ENCODE measurements around the gene JADE2.

JADE2 gene

DNA sequence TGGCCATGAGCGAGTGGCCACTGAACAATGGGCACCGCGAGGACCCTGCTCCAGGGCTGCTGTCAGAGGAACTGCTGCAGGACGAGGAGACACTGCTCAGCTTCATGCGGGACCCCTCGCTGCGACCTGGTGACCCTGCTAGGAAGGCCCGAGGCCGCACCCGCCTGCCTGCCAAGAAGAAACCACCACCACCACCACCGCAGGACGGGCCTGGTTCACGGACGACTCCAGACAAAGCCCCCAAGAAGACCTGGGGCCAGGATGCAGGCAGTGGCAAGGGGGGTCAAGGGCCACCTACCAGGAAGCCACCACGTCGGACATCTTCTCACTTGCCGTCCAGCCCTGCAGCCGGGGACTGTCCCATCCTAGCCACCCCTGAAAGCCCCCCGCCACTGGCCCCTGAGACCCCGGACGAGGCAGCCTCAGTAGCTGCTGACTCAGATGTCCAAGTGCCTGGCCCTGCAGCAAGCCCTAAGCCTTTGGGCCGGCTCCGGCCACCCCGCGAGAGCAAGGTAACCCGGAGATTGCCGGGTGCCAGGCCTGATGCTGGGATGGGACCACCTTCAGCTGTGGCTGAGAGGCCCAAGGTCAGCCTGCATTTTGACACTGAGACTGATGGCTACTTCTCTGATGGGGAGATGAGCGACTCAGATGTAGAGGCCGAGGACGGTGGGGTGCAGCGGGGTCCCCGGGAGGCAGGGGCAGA, 53.3 kb downstream of the JADE2 start:
- no peak for DNase-seq
- Histone ChIP-seq H3K27ac (no peak overlapping the region), H3K9me3 (ENCODE audit: severe bottlenecking) (no peaks in the 10 kb centered on the region), H3K36me3 (peaks cover 44% of the 10 kb centered on the region), H3K4me3 (ENCODE audit: low read depth, low read length) (no peak overlapping the region), H3K27me3 (ENCODE audit: insufficient read depth, low read depth, severe bottlenecking) (no peaks in the 10 kb centered on the region)
- TF ChIP-seq, protein P1, sequence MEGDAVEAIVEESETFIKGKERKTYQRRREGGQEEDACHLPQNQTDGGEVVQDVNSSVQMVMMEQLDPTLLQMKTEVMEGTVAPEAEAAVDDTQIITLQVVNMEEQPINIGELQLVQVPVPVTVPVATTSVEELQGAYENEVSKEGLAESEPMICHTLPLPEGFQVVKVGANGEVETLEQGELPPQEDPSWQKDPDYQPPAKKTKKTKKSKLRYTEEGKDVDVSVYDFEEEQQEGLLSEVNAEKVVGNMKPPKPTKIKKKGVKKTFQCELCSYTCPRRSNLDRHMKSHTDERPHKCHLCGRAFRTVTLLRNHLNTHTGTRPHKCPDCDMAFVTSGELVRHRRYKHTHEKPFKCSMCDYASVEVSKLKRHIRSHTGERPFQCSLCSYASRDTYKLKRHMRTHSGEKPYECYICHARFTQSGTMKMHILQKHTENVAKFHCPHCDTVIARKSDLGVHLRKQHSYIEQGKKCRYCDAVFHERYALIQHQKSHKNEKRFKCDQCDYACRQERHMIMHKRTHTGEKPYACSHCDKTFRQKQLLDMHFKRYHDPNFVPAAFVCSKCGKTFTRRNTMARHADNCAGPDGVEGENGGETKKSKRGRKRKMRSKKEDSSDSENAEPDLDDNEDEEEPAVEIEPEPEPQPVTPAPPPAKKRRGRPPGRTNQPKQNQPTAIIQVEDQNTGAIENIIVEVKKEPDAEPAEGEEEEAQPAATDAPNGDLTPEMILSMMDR (IDR thresholded peaks at IDR 0.05; ENCODE audit: low read depth, low read length): no peak

DNA sequence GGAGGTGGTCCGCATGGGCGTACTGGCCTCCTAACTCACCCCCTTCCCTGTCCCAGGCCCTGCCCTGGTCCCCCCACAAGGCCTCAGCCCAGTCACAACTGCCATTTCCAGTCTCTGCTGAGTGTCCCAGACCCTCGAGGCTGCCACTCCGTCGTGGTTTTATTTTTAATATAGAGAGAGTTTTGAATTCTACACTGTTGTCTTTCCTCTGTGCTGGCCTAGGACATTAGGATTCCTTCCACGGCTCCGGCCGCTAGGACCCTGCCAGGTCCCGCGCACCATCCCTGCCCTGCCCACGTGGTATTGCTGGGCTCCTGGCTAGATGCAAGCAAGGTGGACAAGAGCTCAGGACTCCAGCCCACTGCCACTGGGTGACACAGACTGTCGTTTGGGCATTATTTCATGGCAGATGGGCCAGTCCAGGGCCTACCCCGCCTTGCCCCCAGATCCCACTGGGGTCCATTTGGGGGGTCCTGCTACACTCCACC, 53.9 kb downstream of the JADE2 start:
- DNase-seq: no peak
- H3K27me3 ChIP-seq (ENCODE audit: insufficient read depth, low read depth, severe bottlenecking): no peaks in the 10 kb centered on the region
- no peak overlapping the region for H3K27ac ChIP-seq
- H3K9me3 ChIP-seq (ENCODE audit: severe bottlenecking): no peaks in the 10 kb centered on the region
- H3K4me3 ChIP-seq (ENCODE audit: low read depth, low read length): no peak overlapping the region
- H3K36me3 ChIP-seq: peaks cover 40% of the 10 kb centered on the region
- TF ChIP-seq, protein P1 (IDR thresholded peaks at IDR 0.05; ENCODE audit: low read depth, low read length): no peak

DNA sequence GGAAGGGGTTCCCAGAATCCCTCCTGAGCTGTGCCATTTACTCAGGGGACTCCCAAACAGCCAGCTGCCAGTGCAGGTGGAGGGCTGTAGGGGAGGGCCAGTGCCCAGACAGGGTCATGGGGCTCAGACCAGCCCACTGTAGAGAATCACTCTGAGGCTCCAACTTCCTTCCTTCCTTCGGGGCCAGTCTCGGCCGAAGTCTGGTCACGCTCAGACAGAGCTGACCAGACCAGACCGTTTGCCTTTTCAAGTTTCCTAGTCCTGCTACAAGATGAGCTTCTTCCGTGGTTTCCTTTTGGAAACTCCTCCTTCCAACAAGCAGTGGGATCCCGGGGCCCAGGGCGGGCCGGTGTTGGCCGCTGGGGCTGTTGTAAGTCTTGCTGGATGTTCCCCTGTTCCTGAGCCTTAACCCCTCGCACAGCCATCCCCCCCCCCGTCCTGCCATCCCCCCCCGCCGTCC, 54.6 kb downstream of the JADE2 start:
- H3K27me3 ChIP-seq (ENCODE audit: insufficient read depth, low read depth, severe bottlenecking): no peaks in the 10 kb centered on the region
- no peak for DNase-seq
- no peak overlapping the region for H3K4me3 ChIP-seq (ENCODE audit: low read depth, low read length)
- peaks cover 33% of the 10 kb centered on the region for H3K36me3 ChIP-seq
- TF ChIP-seq, protein P1 (IDR thresholded peaks at IDR 0.05; ENCODE audit: low read depth, low read length): no peak
- H3K9me3 ChIP-seq (ENCODE audit: severe bottlenecking): no peaks in the 10 kb centered on the region
- no peak overlapping the region for H3K27ac ChIP-seq

- no peak for DNase-seq
- no peak overlapping the region for H3K4me3 ChIP-seq (ENCODE audit: low read depth, low read length)
- H3K27me3 ChIP-seq (ENCODE audit: insufficient read depth, low read depth, severe bottlenecking): no peaks in the 10 kb centered on the region
- no peak overlapping the region for H3K27ac ChIP-seq
- TF ChIP-seq, protein P1 (IDR thresholded peaks at IDR 0.05; ENCODE audit: low read depth, low read length): peak; percentile 32; the same call in 1 of the 2 replicates
- no peaks in the 10 kb centered on the region for H3K9me3 ChIP-seq (ENCODE audit: severe bottlenecking)
- peaks cover 22% of the 10 kb centered on the region for H3K36me3 ChIP-seq
Measured at GRCh38 chr5:134581241-134581981, 55.9 kb downstream of the JADE2 start.

DNA sequence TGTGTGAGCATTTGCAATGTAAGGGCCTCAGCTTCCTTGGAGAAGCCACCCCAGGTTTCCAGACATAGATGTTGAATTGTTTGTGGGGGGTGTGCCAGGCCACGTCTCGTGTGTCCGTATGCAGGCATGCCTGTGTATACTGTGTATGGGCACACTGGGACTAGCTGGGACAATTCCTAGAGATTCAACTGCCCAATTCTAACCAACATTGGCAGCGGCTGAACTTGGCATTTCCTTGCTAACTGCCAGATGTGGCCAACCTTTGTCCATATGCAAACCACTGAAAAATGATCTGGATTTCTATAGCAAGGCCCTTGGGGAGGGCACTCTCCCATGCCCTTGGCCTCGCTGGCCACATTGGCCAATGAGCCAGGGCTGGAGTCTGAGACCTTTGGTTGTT, 56.8 kb downstream of the JADE2 start:
- no peak overlapping the region for H3K27ac ChIP-seq
- no peak for DNase-seq
- no peaks in the 10 kb centered on the region for H3K27me3 ChIP-seq (ENCODE audit: insufficient read depth, low read depth, severe bottlenecking)
- peaks cover 17% of the 10 kb centered on the region for H3K36me3 ChIP-seq
- H3K9me3 ChIP-seq (ENCODE audit: severe bottlenecking): no peaks in the 10 kb centered on the region
- no peak overlapping the region for H3K4me3 ChIP-seq (ENCODE audit: low read depth, low read length)
- TF ChIP-seq, protein P1 (IDR thresholded peaks at IDR 0.05; ENCODE audit: low read depth, low read length): no peak

All from WERI-Rb-1 (cell line).